ENCODE measurements around the gene MPHOSPH9. TPM values are rescaled to one million over a fixed set of nuclear protein-coding genes. Genes with fewer than 3 reads are reported as not detected.
A peak's percentile ranks its signal among the peaks of the same experiment; 100 is the strongest.

The MPHOSPH9 gene
- total and polyA plus RNA-seq, 4 donors: 4.9 to 51.0 (median 32.7) TPM

DNA sequence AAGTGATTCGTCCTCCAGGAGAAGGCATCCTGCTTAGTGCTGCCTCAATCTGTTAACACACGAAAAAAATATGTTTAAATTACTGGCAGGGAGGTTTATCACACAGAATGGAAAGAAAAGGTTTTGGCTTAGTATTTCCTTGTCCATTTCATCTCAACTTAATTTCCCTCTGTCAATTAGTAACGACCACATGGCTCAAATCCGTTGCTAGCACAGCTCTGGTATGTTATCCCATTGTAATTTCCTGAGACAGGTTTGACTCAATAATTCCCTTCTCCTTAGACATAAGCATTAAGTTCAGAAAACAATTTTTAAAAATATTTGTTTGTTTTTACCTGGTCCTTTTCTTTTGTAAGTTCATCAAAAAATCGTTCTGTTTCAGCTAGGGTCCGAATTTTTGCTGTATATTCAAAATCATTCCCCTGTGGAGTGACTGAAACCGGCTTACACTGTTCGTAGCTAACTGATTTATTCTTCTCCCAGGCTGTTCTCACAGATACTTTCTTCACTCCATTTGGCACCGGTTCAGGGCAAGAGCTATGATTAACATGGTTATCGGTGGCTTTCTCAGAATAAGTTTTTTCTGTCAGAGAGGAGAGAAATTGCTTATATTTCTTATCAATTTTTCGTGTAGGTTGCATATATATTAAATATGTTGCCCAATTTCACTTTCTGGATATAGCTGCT lies 72.0 kb downstream of the MPHOSPH9 start:
- TF ChIP-seq JUND (IDR thresholded peaks at IDR 0.05): no peak
- no peak for TF ChIP-seq TAF1 (conservative IDR thresholded peaks at IDR 0.05)
- TF ChIP-seq RAD21 (IDR thresholded peaks at IDR 0.05): peak in 1 of 2 donors; percentile 5
- no peak for TF ChIP-seq REST (IDR thresholded peaks at IDR 0.05)
- TF ChIP-seq, protein P1, sequence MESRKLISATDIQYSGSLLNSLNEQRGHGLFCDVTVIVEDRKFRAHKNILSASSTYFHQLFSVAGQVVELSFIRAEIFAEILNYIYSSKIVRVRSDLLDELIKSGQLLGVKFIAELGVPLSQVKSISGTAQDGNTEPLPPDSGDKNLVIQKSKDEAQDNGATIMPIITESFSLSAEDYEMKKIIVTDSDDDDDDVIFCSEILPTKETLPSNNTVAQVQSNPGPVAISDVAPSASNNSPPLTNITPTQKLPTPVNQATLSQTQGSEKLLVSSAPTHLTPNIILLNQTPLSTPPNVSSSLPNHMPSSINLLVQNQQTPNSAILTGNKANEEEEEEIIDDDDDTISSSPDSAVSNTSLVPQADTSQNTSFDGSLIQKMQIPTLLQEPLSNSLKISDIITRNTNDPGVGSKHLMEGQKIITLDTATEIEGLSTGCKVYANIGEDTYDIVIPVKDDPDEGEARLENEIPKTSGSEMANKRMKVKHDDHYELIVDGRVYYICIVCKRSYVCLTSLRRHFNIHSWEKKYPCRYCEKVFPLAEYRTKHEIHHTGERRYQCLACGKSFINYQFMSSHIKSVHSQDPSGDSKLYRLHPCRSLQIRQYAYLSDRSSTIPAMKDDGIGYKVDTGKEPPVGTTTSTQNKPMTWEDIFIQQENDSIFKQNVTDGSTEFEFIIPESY (IDR thresholded peaks at IDR 0.05): no peak
- H3K27me3 ChIP-seq (ENCODE audit: control insufficient read depth in 4 of 4, insufficient read depth in 4 of 4, low read length in 3 of 4): no peaks in the 10 kb centered on the region
- 44% methylated on average over 11 of the region's 11 CpGs for WGBS
- DNase-seq (ENCODE audit: low spot score): no peak
- H3K4me3 ChIP-seq (ENCODE audit: low read depth in 1 of 3, low read length in 3 of 3): no peak overlapping the region
- H3K27ac ChIP-seq (ENCODE audit: low read depth in 1 of 2, low read length in 2 of 2): peak overlapping the region in 1 of 2 donors; percentile 17
- peaks cover 7 to 33% (median 29%) of the 10 kb centered on the region in 4 donors for H3K4me1 ChIP-seq (ENCODE audit: control insufficient read depth in 4 of 4, insufficient read depth in 4 of 4, low read length in 3 of 4)
- peak overlapping the region in 1 of 2 donors; percentile 28 for H3K9ac ChIP-seq (ENCODE audit: low read depth in 1 of 2, low read length in 2 of 2)
- no peaks in the 10 kb centered on the region for H3K9me3 ChIP-seq (ENCODE audit: control insufficient read depth in 4 of 4, low read length in 3 of 4)
- H3K36me3 ChIP-seq (ENCODE audit: control insufficient read depth in 4 of 4, insufficient read depth in 3 of 4, low read depth in 1 of 4, low read length in 3 of 4): peaks cover 3 to 10% (median 4%) of the 10 kb centered on the region in 4 donors

DNA sequence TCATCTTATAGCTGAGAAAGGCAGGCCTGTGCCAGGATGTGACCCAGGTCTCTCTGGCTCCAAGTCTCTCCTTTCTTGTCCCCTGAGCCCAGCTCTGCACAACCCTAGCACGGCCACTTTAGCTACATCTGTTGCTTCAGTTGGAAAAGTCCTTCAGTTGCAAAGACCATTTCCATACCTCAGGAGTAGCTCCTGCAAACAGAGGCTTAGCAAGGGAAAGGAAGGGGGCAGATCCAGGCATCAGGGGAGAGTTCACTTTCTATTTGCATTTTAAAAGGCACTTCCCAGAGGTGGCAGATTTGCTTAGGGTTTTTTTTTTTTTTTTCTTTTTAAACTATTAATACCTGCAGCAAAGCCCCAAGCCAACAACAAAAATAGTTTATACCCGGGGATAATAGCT lies 79.0 kb downstream of the MPHOSPH9 start:
- no peak for DNase-seq (ENCODE audit: low spot score)
- Histone ChIP-seq H3K9me3 (ENCODE audit: control insufficient read depth in 4 of 4, low read length in 3 of 4) (no peaks in the 10 kb centered on the region), H3K27me3 (ENCODE audit: control insufficient read depth in 4 of 4, insufficient read depth in 4 of 4, low read length in 3 of 4) (no peaks in the 10 kb centered on the region), H3K4me3 (ENCODE audit: low read depth in 1 of 3, low read length in 3 of 3) (no peak overlapping the region), H3K27ac (ENCODE audit: low read depth in 1 of 2, low read length in 2 of 2) (no peak overlapping the region), H3K9ac (ENCODE audit: low read depth in 1 of 2, low read length in 2 of 2) (no peak overlapping the region), H3K4me1 (ENCODE audit: control insufficient read depth in 4 of 4, insufficient read depth in 4 of 4, low read length in 3 of 4) (peaks cover 7 to 30% (median 20%) of the 10 kb centered on the region in 4 donors), H3K36me3 (ENCODE audit: control insufficient read depth in 4 of 4, insufficient read depth in 3 of 4, low read depth in 1 of 4, low read length in 3 of 4) (peaks cover 0 to 8% (median 3%) of the 10 kb centered on the region in 4 donors)
- 88% methylated on average over 2 of the region's 2 CpGs for WGBS
- TF ChIP-seq FOXA1 (IDR thresholded peaks at IDR 0.05): no peak
- no peak for TF ChIP-seq RAD21 (IDR thresholded peaks at IDR 0.05)
- no peak for TF ChIP-seq JUND (IDR thresholded peaks at IDR 0.05)
- TF ChIP-seq HNF4A (conservative IDR thresholded peaks at IDR 0.05): no peak
- TF ChIP-seq YY1 (IDR thresholded peaks at IDR 0.05): no peak
- TF ChIP-seq GABPA (IDR thresholded peaks at IDR 0.05 in 1 of 2, conservative IDR thresholded peaks at IDR 0.05 in 1 of 2): no peak

- H3K4me3 ChIP-seq (ENCODE audit: low read depth in 1 of 3, low read length in 3 of 3): no peak overlapping the region
- H3K36me3 ChIP-seq (ENCODE audit: control insufficient read depth in 4 of 4, insufficient read depth in 3 of 4, low read depth in 1 of 4, low read length in 3 of 4): peaks cover 0 to 8% (median 3%) of the 10 kb centered on the region in 4 donors
- peaks cover 7 to 39% (median 30%) of the 10 kb centered on the region in 4 donors for H3K4me1 ChIP-seq (ENCODE audit: control insufficient read depth in 4 of 4, insufficient read depth in 4 of 4, low read length in 3 of 4)
- no peaks in the 10 kb centered on the region for H3K27me3 ChIP-seq (ENCODE audit: control insufficient read depth in 4 of 4, insufficient read depth in 4 of 4, low read length in 3 of 4)
- WGBS: 57% methylated on average over 3 of the region's 3 CpGs
- DNase-seq (ENCODE audit: low spot score): no peak
- no peak overlapping the region for H3K9ac ChIP-seq (ENCODE audit: low read depth in 1 of 2, low read length in 2 of 2)
- H3K9me3 ChIP-seq (ENCODE audit: control insufficient read depth in 4 of 4, low read length in 3 of 4): no peaks in the 10 kb centered on the region
- no peak overlapping the region for H3K27ac ChIP-seq (ENCODE audit: low read depth in 1 of 2, low read length in 2 of 2)
- no peak for TF ChIP-seq RAD21 (IDR thresholded peaks at IDR 0.05)
- no peak for TF ChIP-seq JUND (IDR thresholded peaks at IDR 0.05)
- TF ChIP-seq RXRA (IDR thresholded peaks at IDR 0.05): no peak
- no peak for TF ChIP-seq REST (IDR thresholded peaks at IDR 0.05)
- TF ChIP-seq YY1 (IDR thresholded peaks at IDR 0.05): no peak
- TF ChIP-seq, protein P2, sequence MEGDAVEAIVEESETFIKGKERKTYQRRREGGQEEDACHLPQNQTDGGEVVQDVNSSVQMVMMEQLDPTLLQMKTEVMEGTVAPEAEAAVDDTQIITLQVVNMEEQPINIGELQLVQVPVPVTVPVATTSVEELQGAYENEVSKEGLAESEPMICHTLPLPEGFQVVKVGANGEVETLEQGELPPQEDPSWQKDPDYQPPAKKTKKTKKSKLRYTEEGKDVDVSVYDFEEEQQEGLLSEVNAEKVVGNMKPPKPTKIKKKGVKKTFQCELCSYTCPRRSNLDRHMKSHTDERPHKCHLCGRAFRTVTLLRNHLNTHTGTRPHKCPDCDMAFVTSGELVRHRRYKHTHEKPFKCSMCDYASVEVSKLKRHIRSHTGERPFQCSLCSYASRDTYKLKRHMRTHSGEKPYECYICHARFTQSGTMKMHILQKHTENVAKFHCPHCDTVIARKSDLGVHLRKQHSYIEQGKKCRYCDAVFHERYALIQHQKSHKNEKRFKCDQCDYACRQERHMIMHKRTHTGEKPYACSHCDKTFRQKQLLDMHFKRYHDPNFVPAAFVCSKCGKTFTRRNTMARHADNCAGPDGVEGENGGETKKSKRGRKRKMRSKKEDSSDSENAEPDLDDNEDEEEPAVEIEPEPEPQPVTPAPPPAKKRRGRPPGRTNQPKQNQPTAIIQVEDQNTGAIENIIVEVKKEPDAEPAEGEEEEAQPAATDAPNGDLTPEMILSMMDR (IDR thresholded peaks at IDR 0.05; ENCODE audit: low read depth, low read length, missing input control): no peak
- TF ChIP-seq GABPA (IDR thresholded peaks at IDR 0.05 in 1 of 2, conservative IDR thresholded peaks at IDR 0.05 in 1 of 2): no peak
- TF ChIP-seq EGR1 (IDR thresholded peaks at IDR 0.05; ENCODE audit: low read depth in 2 of 2): no peak
- no peak for TF ChIP-seq FOXA2 (IDR thresholded peaks at IDR 0.05)
- no peak for TF ChIP-seq MAX (IDR thresholded peaks at IDR 0.05)
- no peak for TF ChIP-seq TAF1 (conservative IDR thresholded peaks at IDR 0.05)
- TF ChIP-seq HNF4A (conservative IDR thresholded peaks at IDR 0.05): no peak
- no peak for TF ChIP-seq SP1 (IDR thresholded peaks at IDR 0.05)
Observed at GRCh38 chr12:123152833-123153232, 80.1 kb downstream of the MPHOSPH9 start.

All from liver (tissue), 9 donors.